HepG2 (cell line): ENCODE results near the gene LCE5A. TPM values are rescaled to one million over a fixed set of nuclear protein-coding genes. Genes with fewer than 3 reads are reported as not detected.

ENCODE experiments used
- ATAC-seq: fragments of 200-7000 bp; cut with Tn5 transposase; 3 replicates; pipeline ENCODE4 v1.9.1; 2020; ENCODE audit warnings: mild to moderate bottlenecking, moderate library complexity
- BruUV-seq: library from RNA; stranded (reverse); fragments of 400-500 nt; replicated peaks from 2 replicates; lab custom pipeline; 2021; lab: Mats Ljungman, UMichigan
- CTCF ChIA-PET: fragments of 300-600 bp; formaldehyde crosslinking; extraction: SDS; loops from one replicate; lab custom pipeline; 2021; ENCODE audit warnings: low total read pairs, inconsistent platforms, low intra/inter-chr PET ratio; lab: Yijun Ruan, JAX
- POLR2A ChIA-PET: fragments of 350-600 bp; sonication (Branson Sonifier 250); formaldehyde crosslinking; loops from one replicate; lab custom pipeline; 2020; ENCODE audit warnings: antibody characterized with exemption, inconsistent platforms; lab: Yijun Ruan, JAX
- DNase-seq: peaks from one replicate; pipeline ENCODE4 v3.0.0-alpha.2; 2015; ENCODE audit warnings: low spot score
- FAIRE-seq: peaks from 3 replicates; lab custom pipeline; 2011; peaks lifted over from hg19 to GRCh38; lab: Jason Lieb, UNC
- H2AFZ ChIP-seq: one replicate; pipeline ENCODE4 v1.6.1; 2011; ENCODE audit warnings: low read length, inconsistent platforms
- H3K27ac ChIP-seq: fragments of 300-600 bp; 3 replicates; pipeline ENCODE4 v1.8.0; 2011; ENCODE audit warnings: mixed run types, mild to moderate bottlenecking, mixed read lengths, low read length, inconsistent platforms; ENCODE audit not compliant: insufficient read depth; ENCODE audit errors: extremely low read length
- H3K27me3 ChIP-seq, 2 experiments: fragments of 200-600 bp in 1 of 2; 2 replicates in 1 of 2; 3 replicates in 1 of 2; pipeline versions ENCODE4 v1.6.0 to v1.8.0; 2011; ENCODE audit warnings: low read length in 2 of 2, mild to moderate bottlenecking in 2 of 2, moderate library complexity in 2 of 2, inconsistent platforms in 1 of 2; ENCODE audit not compliant: insufficient read depth in 2 of 2, control insufficient read depth in 1 of 2
- H3K36me3 ChIP-seq, 2 experiments: fragments of 200-600 bp in 1 of 2; replicated peaks in 1 of 2; 2 replicates in 1 of 2; 3 replicates in 1 of 2; pipeline versions ENCODE4 v1.5.1 to v1.8.0; 2011; ENCODE audit warnings: low read length in 2 of 2, inconsistent platforms in 1 of 2; ENCODE audit not compliant: insufficient read depth in 2 of 2, control insufficient read depth in 1 of 2
- H3K4me1 ChIP-seq: 2 replicates; pipeline ENCODE4 v1.5.1; 2012; ENCODE audit warnings: low read length, inconsistent platforms; ENCODE audit not compliant: insufficient read depth
- H3K4me2 ChIP-seq: 2 replicates; pipeline ENCODE4 v1.6.0; 2011; ENCODE audit warnings: low read depth, low read length, inconsistent platforms
- H3K4me3 ChIP-seq, 3 experiments: fragments of 200-600 bp in 1 of 3; sonication (generic), shearing (Covaris generic) in 1 of 3; replicated peaks in 1 of 3; 2 replicates each; pipeline ENCODE4 v1.5.1; 2011 to 2016; ENCODE audit warnings: low read length in 3 of 3, inconsistent platforms in 2 of 3, low read depth in 2 of 3, mild to moderate bottlenecking in 2 of 3, control low read depth in 1 of 3, mixed read lengths in 1 of 3; ENCODE audit not compliant: insufficient read depth in 1 of 3
- H3K79me2 ChIP-seq: one replicate; pipeline ENCODE4 v1.6.1; 2011; ENCODE audit warnings: low read length, inconsistent platforms; ENCODE audit not compliant: insufficient read depth
- H3K9ac ChIP-seq: 2 replicates; pipeline ENCODE4 v1.6.0; 2011; ENCODE audit warnings: mild to moderate bottlenecking, low read depth, low read length, inconsistent platforms; ENCODE audit not compliant: insufficient read depth
- H3K9me3 ChIP-seq: 2 replicates; pipeline ENCODE4 v1.5.1; 2012; ENCODE audit warnings: mild to moderate bottlenecking, low read length
- H4K20me1 ChIP-seq: 2 replicates; pipeline ENCODE4 v1.6.0; 2011; ENCODE audit warnings: inconsistent platforms, mild to moderate bottlenecking, low read length, moderate library complexity; ENCODE audit not compliant: insufficient read depth
- EHMT2 ChIP-seq: fragments of 200-600 bp; sonication (generic); IDR thresholded peaks from 2 replicates; pipeline ENCODE4 v1.7.0; 2017; ENCODE audit warnings: antibody characterized with exemption, low read depth, low read length, borderline replicate concordance
- GZF1 ChIP-seq: sonication (generic); formaldehyde crosslinking; IDR thresholded peaks from 2 replicates; pipeline ENCODE4 v1.5.1; 2020; ENCODE audit warnings: mild to moderate bottlenecking, missing genetic modification reagents
- TEAD3 ChIP-seq: optimal IDR thresholded peaks from 2 replicates; pipeline ENCODE3; 2016; ENCODE audit warnings: borderline replicate concordance
- ZKSCAN8 ChIP-seq: IDR thresholded peaks from 2 replicates; pipeline ENCODE4 v1.6.1; 2016; ENCODE audit warnings: borderline replicate concordance, missing genetic modification reagents, missing compliant biosample characterization
- ZMAT3 ChIP-seq: sonication (generic); formaldehyde crosslinking; conservative IDR thresholded peaks from 2 replicates; pipeline ENCODE4 v1.7.0; 2021; ENCODE audit warnings: missing genetic modification reagents
- ZNF264 ChIP-seq: sonication (generic); formaldehyde crosslinking; IDR thresholded peaks from 2 replicates; pipeline ENCODE4 v1.4.0; 2020; ENCODE audit warnings: missing genetic modification reagents
- ZNF331 ChIP-seq: sonication (generic); formaldehyde crosslinking; IDR thresholded peaks from 2 replicates; pipeline ENCODE4 v1.4.0; 2020; ENCODE audit warnings: missing genetic modification reagents
- ZNF34 ChIP-seq: sonication (generic); formaldehyde crosslinking; IDR thresholded peaks from 2 replicates; pipeline ENCODE4 v1.4.0; 2020; ENCODE audit warnings: mild to moderate bottlenecking, missing genetic modification reagents, borderline replicate concordance
- ZNF614 ChIP-seq: IDR thresholded peaks from 2 replicates; pipeline ENCODE4 v1.6.1; 2018; ENCODE audit warnings: missing biosample characterization, missing genetic modification reagents, inconsistent platforms, borderline replicate concordance
- WGBS: methylation state at CpG from one replicate; pipeline ENCODE4 v1.1.6; 2017; ENCODE audit warnings: low lambda C conversion rate; 5-methylcytosine and 5-hydroxymethylcytosine counted together
- in situ Hi-C: cut with HindIII; loops from 2 replicates; pipeline ENCODE4 v1.10.0; 2017; ENCODE audit warnings: low pct_unique_long_range_greater_than_20kb; ENCODE audit not compliant: extremely low pct_ligation_motif_present
- intact Hi-C: fragments of 100-400 bp; cut with micrococcal nuclease; formaldehyde crosslinking; loops from one replicate; pipeline ENCODE4 v1.10.0; 2022; ENCODE audit not compliant: unreplicated experiment
- polyA plus RNA-seq, 8 experiments: library from polyadenylated mRNA; depleted of rRNA in 3 of 8; stranded (reverse) in 7 of 8; unstranded in 1 of 8; fragments of >200 nt; fragmentation: Illumina TruSeq in 4 of 8; extraction: Trizol in 4 of 8; gene quantifications; 2 replicates each; pipeline versions ENCODE4 v1.2.1 to v1.2.3, GENCODE V29; 2011 to 2016; ENCODE audit warnings: low read depth in 4 of 8, missing spikeins in 1 of 8, mixed read lengths in 1 of 8; ENCODE audit not compliant: insufficient read depth in 1 of 8
- total RNA-seq, 5 experiments: library from RNA; depleted of rRNA; stranded (reverse); fragments of >200 nt; fragmentation: Illumina TruSeq; extraction: Trizol; gene quantifications; 2 replicates each; pipeline ENCODE4 v1.2.3, GENCODE V29; 2016; ENCODE audit warnings: low read depth in 1 of 5
- TF ChIP-seq, protein P1 (sequence below): sonication (generic); formaldehyde crosslinking; IDR thresholded peaks from 2 replicates; pipeline ENCODE4 v1.4.0; 2020; ENCODE audit warnings: mild to moderate bottlenecking, missing genetic modification reagents
- TF ChIP-seq, protein P2 (sequence below): sonication (generic); formaldehyde crosslinking; IDR thresholded peaks from 2 replicates; pipeline ENCODE4 v1.4.0; 2020; ENCODE audit warnings: missing genetic modification reagents
- TF ChIP-seq, protein P3 (sequence below), 2 experiments: IDR thresholded peaks; 2 replicates each; pipeline ENCODE4 v1.6.1; 2011 to 2012; ENCODE audit warnings: low read length in 2 of 2, borderline replicate concordance in 1 of 2, low read depth in 1 of 2, mild to moderate bottlenecking in 1 of 2, moderate library complexity in 1 of 2

The LCE5A gene
- total and polyA plus RNA-seq, 2 of the 13 experiments (the other 11 are each of a cell fraction or from before 2014, with no cell fraction given), result not detected

DNA sequence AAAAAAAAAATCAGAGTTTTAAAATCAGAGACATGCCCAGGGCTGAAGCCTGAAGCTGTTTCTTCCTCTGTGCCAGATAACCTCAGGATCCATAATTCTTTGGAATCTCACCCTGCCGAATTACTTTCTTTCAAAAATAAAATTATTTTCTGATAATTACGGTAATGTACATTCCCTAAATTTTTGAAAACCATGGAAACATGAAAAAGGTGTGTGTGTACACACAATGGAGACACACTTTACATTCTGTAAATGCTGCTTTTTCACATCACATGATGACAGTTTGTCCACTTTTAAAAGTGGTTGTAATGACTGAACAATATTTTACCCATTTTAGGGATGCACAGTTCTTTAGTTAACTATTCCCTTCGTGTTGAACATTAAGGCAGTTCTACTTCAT is 25.2 kb downstream of the LCE5A start:
- Histone ChIP-seq H3K4me3 (no peak overlapping the region), H3K79me2 (no peaks in the 10 kb centered on the region), H3K9ac (no peak overlapping the region), H4K20me1 (no peaks in the 10 kb centered on the region), H3K27ac (no peak overlapping the region), H2AFZ (no peak overlapping the region), H3K4me2 (no peak overlapping the region), H3K27me3 (0 out of 5 replicates have a peak, but pooled peaks cover 0 to 5% of the 10 kb centered on the region in 2 experiments), H3K9me3 (no peaks in the 10 kb centered on the region), H3K4me1 (no peaks in the 10 kb centered on the region), H3K36me3 (no peaks in the 10 kb centered on the region)
- POLR2A ChIA-PET, result no interaction called here
- intact Hi-C loops, result no loop called here
- 0% methylated on average over 3 of the region's 3 CpGs for WGBS
- DNase-seq (no peak), ATAC-seq (no peak), FAIRE-seq (no peak)
- CTCF ChIA-PET, result no interaction called here
- BruUV-seq, result no TSS peak
- in situ Hi-C loops, result no loop called here
- TF ChIP-seq GZF1, result peak; percentile 90; the same call in 1 of the 2 replicates
- no peak for TF ChIP-seq ZNF264 (CRISPR knock-in tag)

DNA sequence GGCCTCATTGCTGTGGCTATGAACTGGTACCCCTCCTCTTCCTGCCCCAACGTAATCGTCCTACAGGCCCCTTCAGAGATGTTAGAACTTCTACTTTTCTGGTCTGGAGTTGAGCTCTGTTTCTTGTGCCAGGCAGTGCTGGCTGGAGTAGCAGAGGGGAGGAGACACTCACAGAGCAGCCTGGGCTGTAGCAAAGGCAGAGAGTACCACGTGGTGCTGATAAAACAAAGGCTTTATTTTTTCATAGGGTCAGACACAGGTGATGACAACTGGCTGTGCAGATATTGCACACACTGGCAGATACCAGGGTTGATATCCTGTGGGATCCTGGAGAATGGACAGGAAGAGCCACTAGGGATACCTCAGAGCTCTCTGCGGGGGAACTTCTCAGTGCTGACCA is 26.9 kb downstream of the LCE5A start:
- no TSS peak for BruUV-seq
- Histone ChIP-seq H3K4me2 (no peak overlapping the region), H3K79me2 (no peaks in the 10 kb centered on the region), H3K36me3 (no peaks in the 10 kb centered on the region), H3K27ac (no peak overlapping the region), H3K9ac (no peak overlapping the region), H2AFZ (no peak overlapping the region), H3K27me3 (0 out of 5 replicates have a peak, but pooled peaks cover 0 to 5% of the 10 kb centered on the region in 2 experiments), H4K20me1 (no peaks in the 10 kb centered on the region), H3K4me3 (no peak overlapping the region), H3K4me1 (no peaks in the 10 kb centered on the region), H3K9me3 (no peaks in the 10 kb centered on the region)
- 0% methylated on average over 4 of the region's 4 CpGs for WGBS
- CTCF ChIA-PET, result no interaction called here
- FAIRE-seq (no peak), ATAC-seq (no peak), DNase-seq (no peak)
- in situ Hi-C loops (no loop called here), intact Hi-C loops (no loop called here)
- POLR2A ChIA-PET, result no interaction called here
- TF ChIP-seq EHMT2 (no peak), TEAD3 (CRISPR knock-in tag) (no peak), ZNF34 (no peak), ZNF614 (no peak), ZNF331 (CRISPR knock-in tag) (no peak), ZMAT3 (no peak), ZKSCAN8 (CRISPR knock-in tag) (no peak)
- TF ChIP-seq, protein P1, sequence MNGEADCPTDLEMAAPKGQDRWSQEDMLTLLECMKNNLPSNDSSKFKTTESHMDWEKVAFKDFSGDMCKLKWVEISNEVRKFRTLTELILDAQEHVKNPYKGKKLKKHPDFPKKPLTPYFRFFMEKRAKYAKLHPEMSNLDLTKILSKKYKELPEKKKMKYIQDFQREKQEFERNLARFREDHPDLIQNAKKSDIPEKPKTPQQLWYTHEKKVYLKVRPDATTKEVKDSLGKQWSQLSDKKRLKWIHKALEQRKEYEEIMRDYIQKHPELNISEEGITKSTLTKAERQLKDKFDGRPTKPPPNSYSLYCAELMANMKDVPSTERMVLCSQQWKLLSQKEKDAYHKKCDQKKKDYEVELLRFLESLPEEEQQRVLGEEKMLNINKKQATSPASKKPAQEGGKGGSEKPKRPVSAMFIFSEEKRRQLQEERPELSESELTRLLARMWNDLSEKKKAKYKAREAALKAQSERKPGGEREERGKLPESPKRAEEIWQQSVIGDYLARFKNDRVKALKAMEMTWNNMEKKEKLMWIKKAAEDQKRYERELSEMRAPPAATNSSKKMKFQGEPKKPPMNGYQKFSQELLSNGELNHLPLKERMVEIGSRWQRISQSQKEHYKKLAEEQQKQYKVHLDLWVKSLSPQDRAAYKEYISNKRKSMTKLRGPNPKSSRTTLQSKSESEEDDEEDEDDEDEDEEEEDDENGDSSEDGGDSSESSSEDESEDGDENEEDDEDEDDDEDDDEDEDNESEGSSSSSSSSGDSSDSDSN (CRISPR knock-in tag), result no peak
- TF ChIP-seq, protein P2, sequence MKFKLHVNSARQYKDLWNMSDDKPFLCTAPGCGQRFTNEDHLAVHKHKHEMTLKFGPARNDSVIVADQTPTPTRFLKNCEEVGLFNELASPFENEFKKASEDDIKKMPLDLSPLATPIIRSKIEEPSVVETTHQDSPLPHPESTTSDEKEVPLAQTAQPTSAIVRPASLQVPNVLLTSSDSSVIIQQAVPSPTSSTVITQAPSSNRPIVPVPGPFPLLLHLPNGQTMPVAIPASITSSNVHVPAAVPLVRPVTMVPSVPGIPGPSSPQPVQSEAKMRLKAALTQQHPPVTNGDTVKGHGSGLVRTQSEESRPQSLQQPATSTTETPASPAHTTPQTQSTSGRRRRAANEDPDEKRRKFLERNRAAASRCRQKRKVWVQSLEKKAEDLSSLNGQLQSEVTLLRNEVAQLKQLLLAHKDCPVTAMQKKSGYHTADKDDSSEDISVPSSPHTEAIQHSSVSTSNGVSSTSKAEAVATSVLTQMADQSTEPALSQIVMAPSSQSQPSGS (CRISPR knock-in tag), result no peak
- TF ChIP-seq, protein P3, sequence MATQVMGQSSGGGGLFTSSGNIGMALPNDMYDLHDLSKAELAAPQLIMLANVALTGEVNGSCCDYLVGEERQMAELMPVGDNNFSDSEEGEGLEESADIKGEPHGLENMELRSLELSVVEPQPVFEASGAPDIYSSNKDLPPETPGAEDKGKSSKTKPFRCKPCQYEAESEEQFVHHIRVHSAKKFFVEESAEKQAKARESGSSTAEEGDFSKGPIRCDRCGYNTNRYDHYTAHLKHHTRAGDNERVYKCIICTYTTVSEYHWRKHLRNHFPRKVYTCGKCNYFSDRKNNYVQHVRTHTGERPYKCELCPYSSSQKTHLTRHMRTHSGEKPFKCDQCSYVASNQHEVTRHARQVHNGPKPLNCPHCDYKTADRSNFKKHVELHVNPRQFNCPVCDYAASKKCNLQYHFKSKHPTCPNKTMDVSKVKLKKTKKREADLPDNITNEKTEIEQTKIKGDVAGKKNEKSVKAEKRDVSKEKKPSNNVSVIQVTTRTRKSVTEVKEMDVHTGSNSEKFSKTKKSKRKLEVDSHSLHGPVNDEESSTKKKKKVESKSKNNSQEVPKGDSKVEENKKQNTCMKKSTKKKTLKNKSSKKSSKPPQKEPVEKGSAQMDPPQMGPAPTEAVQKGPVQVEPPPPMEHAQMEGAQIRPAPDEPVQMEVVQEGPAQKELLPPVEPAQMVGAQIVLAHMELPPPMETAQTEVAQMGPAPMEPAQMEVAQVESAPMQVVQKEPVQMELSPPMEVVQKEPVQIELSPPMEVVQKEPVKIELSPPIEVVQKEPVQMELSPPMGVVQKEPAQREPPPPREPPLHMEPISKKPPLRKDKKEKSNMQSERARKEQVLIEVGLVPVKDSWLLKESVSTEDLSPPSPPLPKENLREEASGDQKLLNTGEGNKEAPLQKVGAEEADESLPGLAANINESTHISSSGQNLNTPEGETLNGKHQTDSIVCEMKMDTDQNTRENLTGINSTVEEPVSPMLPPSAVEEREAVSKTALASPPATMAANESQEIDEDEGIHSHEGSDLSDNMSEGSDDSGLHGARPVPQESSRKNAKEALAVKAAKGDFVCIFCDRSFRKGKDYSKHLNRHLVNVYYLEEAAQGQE (IDR thresholded peaks at IDR 0.05; ENCODE audit: borderline replicate concordance in 1 of 2, low read depth in 1 of 2, low read length in 2 of 2), result no peak
